HG03558 (cell line): Measurements from ENCODE around the gene IGF2R.

Experiments used
- ATAC-seq: cut with Tn5 transposase; IDR thresholded peaks from one replicate; pipeline ENCODE4 v1.9.1; 2021; ENCODE audit warnings: moderate number of reproducible peaks; ENCODE audit not compliant: unreplicated experiment; ENCODE audit errors: extremely low read depth

IGF2R gene

GRCh38 chr6:160040527-160041264, 71.8 kb downstream of the IGF2R start:
- no peak for ATAC-seq

- no peak for ATAC-seq
These were observed 72.7 kb downstream of the IGF2R start for GRCh38 chr6:160041608-160042007.

GRCh38 chr6:160042014-160042773, 73.3 kb downstream of the IGF2R start:
- no peak for ATAC-seq

GRCh38 chr6:160042788-160043301, 74.0 kb downstream of the IGF2R start:
- ATAC-seq = no peak

GRCh38 chr6:160043784-160044183, 74.9 kb downstream of the IGF2R start:
- ATAC-seq = no peak

GRCh38 chr6:160044687-160045086, 75.8 kb downstream of the IGF2R start:
- ATAC-seq = no peak

- no peak for ATAC-seq
These were observed 79.6 kb downstream of the IGF2R start for GRCh38 chr6:160048471-160048870.

- ATAC-seq = no peak
These were observed 80.5 kb downstream of the IGF2R start for GRCh38 chr6:160049346-160049745.

- ATAC-seq = no peak
These were observed 81.1 kb downstream of the IGF2R start for GRCh38 chr6:160050022-160050421.

- ATAC-seq = no peak
These were observed 82.5 kb downstream of the IGF2R start for GRCh38 chr6:160051390-160051789.

- no peak for ATAC-seq
These were observed 85.4 kb downstream of the IGF2R start for GRCh38 chr6:160054271-160054670.

- no peak for ATAC-seq
These were observed 86.0 kb downstream of the IGF2R start for GRCh38 chr6:160054913-160055312.

GRCh38 chr6:160055378-160055777, 86.5 kb downstream of the IGF2R start:
- ATAC-seq = no peak

- no peak for ATAC-seq
These were observed 86.9 kb downstream of the IGF2R start for GRCh38 chr6:160055813-160056212.

- no peak for ATAC-seq
These were observed 88.2 kb downstream of the IGF2R start for GRCh38 chr6:160057080-160057479.

GRCh38 chr6:160058603-160059215, 89.8 kb downstream of the IGF2R start:
- ATAC-seq = no peak

- ATAC-seq = no peak
These were observed 91.3 kb downstream of the IGF2R start for GRCh38 chr6:160060221-160060620.

GRCh38 chr6:160060920-160061447, 92.1 kb downstream of the IGF2R start:
- ATAC-seq = no peak

- ATAC-seq = no peak
These were observed 95.0 kb downstream of the IGF2R start for GRCh38 chr6:160063771-160064413.

- ATAC-seq = no peak
These were observed 96.3 kb downstream of the IGF2R start for GRCh38 chr6:160065200-160065599.
